ENCODE results near the gene C16orf96. TPM values are rescaled to one million over a fixed set of nuclear protein-coding genes. Genes with fewer than 3 reads are reported as not detected.

C16orf96 gene
- total RNA-seq, 1 experiment from 2014 or later: 0.15 TPM

DNA sequence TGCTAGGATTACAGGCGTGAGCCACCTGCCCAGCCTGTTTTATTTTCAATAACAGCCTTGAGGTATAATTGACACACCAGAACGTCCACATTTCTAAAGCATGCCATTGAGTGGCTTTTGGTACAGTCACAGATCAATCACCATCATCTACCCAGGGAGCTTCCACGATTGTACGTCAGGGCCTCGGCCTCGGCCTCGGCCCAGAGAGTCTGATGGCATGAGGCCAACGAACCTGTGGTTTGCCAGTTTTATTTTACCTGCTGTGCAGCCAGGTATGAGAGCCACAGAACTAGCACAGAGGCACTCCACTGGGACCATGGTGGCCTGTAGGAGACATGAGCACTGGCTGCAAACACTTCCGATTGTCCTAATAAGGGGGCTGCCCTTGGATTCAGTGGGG, 50.2 kb downstream of the C16orf96 start:
- no peak overlapping the region for H3K4me3 ChIP-seq
- 0 out of 2 replicates have a peak, but pooled peaks cover 8% of the 10 kb centered on the region for H3F3A ChIP-seq (ENCODE audit: insufficient read depth, low read depth)
- H3K79me2 ChIP-seq (ENCODE audit: low read depth): peaks cover 14% of the 10 kb centered on the region
- H3K27me3 ChIP-seq (ENCODE audit: insufficient read depth, low read depth): no peaks in the 10 kb centered on the region
- no peaks in the 10 kb centered on the region for H3K36me3 ChIP-seq (ENCODE audit: low read depth)
- peaks cover 30% of the 10 kb centered on the region for H4K20me1 ChIP-seq (ENCODE audit: insufficient read depth)
- H2AFZ ChIP-seq: no peak overlapping the region
- H3K27ac ChIP-seq: no peak overlapping the region
- no peak overlapping the region for H3K4me2 ChIP-seq
- CTCF ChIA-PET: interaction anchor here (0.6 kb wide), 1 partner anchor 9 kb away, joined by 3 read pairs; no protein-coding TSS in a partner anchor
- DNase-seq: no peak
- POLR2A ChIA-PET (ENCODE audit: unreplicated experiment): interaction anchor here (0.6 kb wide), 2 partner anchors 12 to 32 kb away, joined by 3 read pairs; no protein-coding TSS in a partner anchor
- H3K9me3 ChIP-seq (ENCODE audit: insufficient read depth, low read depth): no peaks in the 10 kb centered on the region
- TF ChIP-seq CTCF (conservative IDR thresholded peaks at IDR 0.05) (no peak), EZH2 (IDR thresholded peaks at IDR 0.05; ENCODE audit: low read depth) (no peak)
- intact Hi-C loops (cut with micrococcal nuclease; ENCODE audit: unreplicated experiment): no loop called here
- H3K4me1 ChIP-seq (replicated peaks; ENCODE audit: insufficient read depth): no peaks in the 10 kb centered on the region
- H3K9me2 ChIP-seq (ENCODE audit: insufficient read depth): no peaks in the 10 kb centered on the region
- no TSS peak for BruUV-seq (replicated peaks)

- TF ChIP-seq CTCF (conservative IDR thresholded peaks at IDR 0.05): no peak
- TF ChIP-seq EZH2 (IDR thresholded peaks at IDR 0.05; ENCODE audit: low read depth): no peak
- Histone ChIP-seq H4K20me1 (ENCODE audit: insufficient read depth) (peaks cover 47% of the 10 kb centered on the region), H3K9me3 (ENCODE audit: insufficient read depth, low read depth) (no peaks in the 10 kb centered on the region), H3F3A (ENCODE audit: insufficient read depth, low read depth) (0 out of 2 replicates have a peak, but pooled peaks cover 8% of the 10 kb centered on the region), H3K27me3 (ENCODE audit: insufficient read depth, low read depth) (no peaks in the 10 kb centered on the region), H3K79me2 (ENCODE audit: low read depth) (peaks cover 31% of the 10 kb centered on the region), H2AFZ (no peak overlapping the region), H3K36me3 (ENCODE audit: low read depth) (no peaks in the 10 kb centered on the region), H3K4me2 (no peak overlapping the region), H3K9me2 (ENCODE audit: insufficient read depth) (no peaks in the 10 kb centered on the region), H3K4me3 (no peak overlapping the region), H3K4me1 (replicated peaks; ENCODE audit: insufficient read depth) (peaks cover 9% of the 10 kb centered on the region), H3K27ac (no peak overlapping the region)
- ChIA-PET CTCF (no interaction called here), POLR2A (ENCODE audit: unreplicated experiment) (interaction anchor here (0.5 to 0.6 kb wide), 2 partner anchors 9 to 1584 kb away, joined by 3 read pairs; partner anchors contain the start of genes HCFC1R1 and THOC6)
- DNase-seq: no peak
- intact Hi-C loops (cut with micrococcal nuclease; ENCODE audit: unreplicated experiment): no loop called here
- BruUV-seq (replicated peaks): no TSS peak
These were observed 51.9 kb downstream of the C16orf96 start for GRCh38 chr16:4607841-4608703.

- ChIA-PET POLR2A (ENCODE audit: unreplicated experiment) (interaction anchor here (0.5 kb wide), 1 partner anchor 8 kb away, joined by 3 read pairs; no protein-coding TSS in a partner anchor), CTCF (no interaction called here)
- Histone ChIP-seq H3K4me1 (replicated peaks; ENCODE audit: insufficient read depth) (peaks cover 13% of the 10 kb centered on the region), H3K27ac (no peak overlapping the region), H3K36me3 (ENCODE audit: low read depth) (no peaks in the 10 kb centered on the region), H3F3A (ENCODE audit: insufficient read depth, low read depth) (0 out of 2 replicates have a peak, but pooled peaks cover 8% of the 10 kb centered on the region), H4K20me1 (ENCODE audit: insufficient read depth) (peaks cover 52% of the 10 kb centered on the region), H2AFZ (no peak overlapping the region), H3K9me2 (ENCODE audit: insufficient read depth) (no peaks in the 10 kb centered on the region), H3K9me3 (ENCODE audit: insufficient read depth, low read depth) (no peaks in the 10 kb centered on the region), H3K4me2 (no peak overlapping the region), H3K79me2 (ENCODE audit: low read depth) (peaks cover 37% of the 10 kb centered on the region), H3K27me3 (ENCODE audit: insufficient read depth, low read depth) (no peaks in the 10 kb centered on the region), H3K4me3 (no peak overlapping the region)
- intact Hi-C loops (cut with micrococcal nuclease; ENCODE audit: unreplicated experiment): no loop called here
- BruUV-seq (replicated peaks): no TSS peak
- TF ChIP-seq CTCF (conservative IDR thresholded peaks at IDR 0.05) (no peak), EZH2 (IDR thresholded peaks at IDR 0.05; ENCODE audit: low read depth) (no peak)
- DNase-seq: no peak
These were observed 52.5 kb downstream of the C16orf96 start for GRCh38 chr16:4608704-4608980.
